NCI-H2196 treated with DMSO at 0.1 percent for 48 hours (cell line): ENCODE results near the gene GCNT2.
"Not testable (repeated sequence)": the region's sequence is repeated elsewhere in the genome, so short reads cannot be mapped to it uniquely, and the experiment has no call there.

Experiments used
- DNase-seq: peaks from one replicate; lab custom pipeline; 2025; ENCODE audit not compliant: unreplicated experiment; lab: John Stamatoyannopoulos, UW

GCNT2 gene

DNA sequence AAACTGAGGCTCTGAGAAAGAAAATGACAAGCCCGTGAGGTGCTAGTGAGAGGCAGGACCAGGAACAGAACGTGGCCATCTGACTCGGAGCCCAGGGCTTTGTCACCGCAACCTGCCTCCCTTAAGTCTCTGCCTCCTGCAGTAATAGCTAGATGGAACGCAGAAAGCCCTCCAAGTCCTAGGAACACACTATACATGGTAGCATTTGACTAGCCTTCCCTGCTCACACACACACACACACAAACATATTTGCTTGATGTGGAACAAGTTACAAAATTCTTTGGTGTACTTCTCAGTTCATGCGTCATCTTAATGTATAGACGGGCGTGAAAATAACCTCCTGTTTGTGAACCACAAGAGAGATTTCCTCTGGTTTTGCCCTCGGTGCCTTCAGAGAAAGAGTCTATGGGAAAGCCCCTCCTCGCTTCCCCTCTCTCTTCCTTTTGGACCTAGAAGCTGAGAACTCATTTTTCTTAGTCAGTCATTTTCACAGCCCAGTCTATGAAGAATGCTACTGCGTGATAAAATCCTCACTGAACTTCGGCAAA lies 134.4 kb downstream of the GCNT2 start:
- DNase-seq, result no peak

DNA sequence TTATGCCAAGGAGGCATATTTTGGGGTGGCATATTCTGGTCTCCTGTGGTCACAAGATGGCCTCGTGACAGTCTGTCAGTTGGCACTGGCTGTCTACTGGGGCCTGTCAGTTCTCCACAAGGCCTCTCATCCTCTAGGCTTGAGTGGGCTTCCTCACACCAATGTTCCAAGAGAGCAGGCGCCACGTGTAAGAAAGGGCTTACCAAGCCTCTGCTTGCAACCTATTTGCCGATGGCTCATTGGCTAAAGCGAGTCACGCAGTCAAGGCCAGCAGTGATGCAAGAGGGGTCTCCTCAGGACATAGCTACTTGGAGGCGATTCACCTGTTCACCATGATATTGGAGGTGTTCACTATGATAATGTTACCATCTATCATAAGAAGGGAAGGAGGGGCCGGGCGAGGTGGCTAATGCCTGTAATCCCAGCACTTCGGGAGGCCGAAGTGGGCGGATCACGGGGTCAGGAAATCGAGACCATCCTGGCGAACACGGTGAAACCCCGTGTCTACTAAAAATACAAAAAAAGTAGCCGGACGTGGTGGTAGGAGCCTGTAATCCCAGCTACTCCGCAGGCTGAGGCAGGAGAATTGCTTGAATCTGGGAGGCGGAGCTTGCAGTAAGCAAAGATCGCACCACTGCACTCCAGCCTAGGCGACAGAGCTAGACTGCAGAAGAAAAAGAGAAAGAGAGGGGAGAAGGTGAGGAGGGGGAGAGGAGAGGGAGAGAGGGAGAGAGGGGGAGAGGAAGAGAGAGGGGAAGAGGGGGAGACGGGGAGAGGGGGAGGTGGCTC lies 138.0 kb downstream of the GCNT2 start:
- DNase-seq, result no peak

DNA sequence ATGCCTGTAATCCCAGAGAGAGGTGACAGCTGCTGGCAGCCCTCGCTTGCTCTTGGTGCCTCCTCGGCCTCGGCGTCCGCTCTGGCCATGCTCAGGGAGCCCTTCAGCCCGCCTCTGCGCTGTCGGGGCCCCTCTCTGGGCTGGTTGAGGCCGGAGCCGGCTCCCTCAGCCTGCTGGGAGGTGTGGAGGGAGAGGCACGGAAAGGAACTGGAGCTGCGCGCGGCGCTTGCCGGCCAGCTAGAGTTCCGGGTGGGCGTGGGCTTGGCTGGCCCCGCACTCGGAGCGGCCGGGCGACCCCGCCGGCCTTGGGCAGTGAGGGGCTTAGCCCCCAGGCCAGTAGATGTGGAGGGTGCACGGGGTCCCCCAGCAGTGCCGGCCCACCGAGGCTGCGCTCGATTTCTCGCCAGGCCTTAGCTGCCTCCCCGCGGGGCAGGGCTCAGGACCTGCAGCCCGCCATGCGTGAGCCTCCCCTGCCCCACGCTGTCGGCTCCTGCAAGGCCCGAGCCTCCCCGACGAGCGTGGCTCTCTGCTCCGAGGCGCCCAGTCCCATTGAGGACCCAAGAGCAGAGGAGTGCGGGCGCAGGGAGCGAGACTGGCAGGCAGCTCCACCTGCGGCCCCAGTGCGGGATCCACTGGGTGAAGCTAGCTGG lies 138.7 kb downstream of the GCNT2 start:
- DNase-seq, result no peak

DNA sequence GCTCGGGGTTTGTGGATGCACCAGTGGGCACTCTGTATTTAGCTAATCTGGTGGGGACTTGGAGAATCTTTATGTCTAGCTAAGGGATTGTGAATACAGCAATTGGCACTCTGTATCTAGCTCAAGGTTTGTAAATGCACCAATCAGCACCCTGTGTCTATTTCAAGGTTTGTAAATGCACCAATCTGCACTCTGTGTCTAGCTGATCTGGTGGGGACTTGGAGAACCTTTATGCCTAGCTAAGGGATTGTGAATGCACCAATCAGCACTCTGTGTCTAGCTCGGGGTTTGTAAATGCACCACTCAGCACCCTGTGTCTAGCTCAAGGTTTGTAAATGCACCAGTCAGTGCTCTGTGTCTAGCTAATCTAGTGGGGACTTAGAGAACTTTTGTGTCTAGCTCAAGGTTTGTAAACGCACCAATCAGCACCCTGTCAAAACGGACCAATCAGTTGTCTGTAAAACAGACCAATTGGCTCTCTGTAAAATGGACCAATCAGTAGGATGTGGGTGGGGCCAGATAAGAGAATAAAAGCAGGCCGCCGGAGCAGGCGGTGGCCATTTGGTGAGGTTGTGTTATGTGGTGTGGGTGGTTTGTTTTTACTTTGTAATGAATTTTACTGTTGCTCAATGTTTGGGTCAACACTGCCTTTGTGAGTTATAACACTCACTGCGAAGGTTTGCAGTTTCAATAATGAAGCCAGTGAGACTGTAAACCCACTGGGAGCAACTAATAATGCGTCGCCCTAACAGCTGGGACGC lies 139.5 kb downstream of the GCNT2 start:
- not testable (repeated sequence) for DNase-seq

DNA sequence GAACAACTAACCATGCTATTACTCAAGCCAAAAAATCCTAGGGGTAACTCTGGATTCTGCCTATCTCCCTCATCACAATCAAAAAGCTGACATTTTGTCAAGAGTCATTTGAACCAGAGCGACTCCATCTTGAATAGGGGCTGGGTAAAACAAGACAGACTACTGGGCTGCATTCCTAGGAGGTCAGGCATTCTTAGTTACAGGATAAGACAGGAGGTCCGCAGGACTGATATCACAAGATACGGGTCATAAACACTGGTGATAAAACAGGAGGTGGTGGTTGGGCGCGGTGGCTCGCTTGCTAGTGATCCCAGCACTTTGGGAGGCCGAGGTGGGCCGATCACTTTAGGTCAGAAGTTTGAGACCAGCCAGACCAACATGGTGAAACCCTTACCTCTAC lies 141.1 kb downstream of the GCNT2 start:
- DNase-seq, result no peak

DNA sequence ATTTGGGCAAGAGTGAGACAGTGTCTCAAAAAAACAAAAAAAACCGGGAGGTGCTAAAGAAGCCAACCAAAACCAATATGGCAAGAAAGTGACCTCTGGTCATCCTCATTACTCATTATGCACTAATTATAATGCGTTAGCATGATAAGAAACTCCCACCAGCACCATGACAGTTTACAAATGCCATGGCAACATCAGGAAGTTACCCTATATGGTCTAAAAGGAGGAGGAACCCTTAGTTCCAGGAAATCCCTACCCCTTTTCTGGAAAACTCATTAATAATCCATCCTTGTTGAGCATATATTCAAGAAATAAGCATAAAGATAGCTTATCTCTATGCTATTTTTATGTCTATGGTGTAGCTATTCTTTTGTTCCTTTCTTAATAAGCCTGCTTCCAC lies 141.6 kb downstream of the GCNT2 start:
- no peak for DNase-seq

DNA sequence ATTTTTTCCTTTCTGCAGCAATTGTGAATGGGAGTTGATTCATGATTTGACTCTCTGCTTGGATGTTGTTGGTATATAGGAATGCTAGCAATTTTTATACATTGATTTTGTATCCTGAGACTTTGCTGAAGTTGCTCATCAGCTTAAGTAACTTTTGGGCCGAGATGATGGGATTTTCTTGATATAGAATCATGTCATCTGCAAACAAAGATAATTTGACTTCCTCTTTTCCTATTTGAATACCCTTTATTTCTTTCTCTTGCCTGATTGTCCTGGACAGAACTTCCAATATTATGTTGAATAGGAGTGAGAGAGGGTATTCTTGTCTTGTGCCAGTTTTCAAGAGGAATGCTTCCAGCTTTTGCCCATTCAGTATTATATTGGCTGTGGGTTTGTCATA lies 144.4 kb downstream of the GCNT2 start:
- DNase-seq, result not testable (repeated sequence)

DNA sequence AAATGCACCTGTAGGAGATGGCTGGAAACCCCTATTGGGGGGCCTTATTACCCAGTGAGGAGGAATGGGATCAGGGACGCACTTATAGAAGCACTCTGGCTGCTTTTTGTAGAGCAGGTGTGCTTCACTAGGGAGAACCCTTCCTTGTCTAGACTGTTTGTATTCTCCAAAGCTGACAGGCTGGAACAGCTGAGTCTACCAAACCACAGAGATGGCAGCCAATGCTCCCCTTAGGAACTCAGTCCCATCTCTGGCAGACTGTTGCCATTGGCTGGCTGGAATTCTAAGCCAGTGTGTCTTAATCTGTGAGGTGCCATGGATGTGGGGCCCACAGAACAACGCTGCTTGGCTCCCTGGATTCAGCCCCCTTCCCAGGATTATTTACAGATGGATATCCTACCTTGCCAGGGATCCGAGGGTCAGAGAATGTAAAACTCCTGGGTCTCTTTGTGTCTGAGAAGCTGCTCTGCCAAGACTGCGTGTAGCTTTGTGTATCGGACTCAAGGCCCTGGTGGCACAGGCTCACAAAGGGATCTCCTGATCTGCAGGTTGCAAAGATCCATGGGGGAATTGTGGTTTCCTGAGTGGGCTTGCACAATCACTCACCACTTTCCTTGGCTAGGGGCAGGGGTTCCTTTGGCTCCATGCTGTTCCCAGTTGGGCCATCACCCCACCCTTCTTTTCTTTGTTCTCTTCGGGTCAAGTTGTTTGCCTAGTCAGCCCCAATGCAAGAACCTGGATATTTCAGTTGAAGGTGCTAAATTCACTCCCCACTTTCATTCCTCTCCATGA lies 147.2 kb downstream of the GCNT2 start:
- DNase-seq, result no peak

DNA sequence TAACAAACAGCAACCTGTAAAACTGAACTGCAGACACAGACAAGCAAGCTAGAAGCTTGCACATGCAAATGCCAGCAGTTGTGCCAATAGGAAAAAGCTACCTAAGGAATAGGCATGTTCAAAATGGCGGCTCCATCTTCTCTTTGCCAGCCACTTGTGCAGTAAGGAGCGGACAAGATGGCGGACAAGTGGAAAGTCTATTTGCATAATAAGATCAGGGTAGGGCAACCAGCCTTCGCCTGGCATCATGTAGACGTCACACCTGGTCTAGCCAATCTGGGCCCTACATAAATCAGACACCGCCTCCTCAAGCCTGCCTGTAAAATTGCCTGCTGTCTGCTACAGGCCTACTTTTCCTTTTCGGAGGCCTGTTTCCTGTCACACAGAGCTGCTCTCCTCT lies 155.3 kb downstream of the GCNT2 start:
- no peak for DNase-seq

DNA sequence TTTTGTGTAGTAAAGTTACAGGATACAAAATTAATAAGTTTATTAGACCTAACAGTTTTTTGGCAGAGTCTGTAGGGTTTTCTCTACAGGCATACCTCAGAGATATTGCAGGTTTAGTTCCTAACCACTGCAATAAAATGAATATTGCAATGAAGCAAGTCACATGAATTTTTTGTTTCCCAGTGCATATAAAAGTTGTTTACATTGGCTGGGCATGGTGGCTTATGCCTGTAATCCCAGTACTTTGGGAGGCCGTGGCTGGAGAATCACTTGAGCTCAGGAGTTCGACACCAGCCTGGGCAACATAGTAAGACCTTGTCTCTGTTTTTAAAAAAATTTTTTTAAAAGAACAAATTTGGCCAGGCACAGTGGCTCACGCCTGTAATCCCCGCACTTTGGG lies 157.3 kb downstream of the GCNT2 start:
- no peak for DNase-seq
